Measurements from ENCODE around the gene RAB3IL1. TPM values are rescaled to one million over a fixed set of nuclear protein-coding genes. Genes with fewer than 3 reads are reported as not detected.

RAB3IL1 gene
- total and polyA plus RNA-seq, 9 donors = 17.3 to 38.6 (median 35.4) TPM

GRCh38 chr11:61880454-61880853 is 36.9 kb downstream of the RAB3IL1 start:
- no peaks in the 10 kb centered on the region for H3K27me3 ChIP-seq (ENCODE audit: control insufficient read depth, insufficient read depth, low read length)
- no peak overlapping the region for H3K4me3 ChIP-seq (ENCODE audit: low read length)
- H3K36me3 ChIP-seq (ENCODE audit: control insufficient read depth, insufficient read depth, low read length) = peaks cover 28% of the 10 kb centered on the region
- WGBS (ENCODE audit: insufficient coverage) = 71% methylated on average over 3 of the region's 6 CpGs
- DNase-seq = no peak
- H3K27ac ChIP-seq (ENCODE audit: low read length) = no peak overlapping the region
- H3K9me3 ChIP-seq (replicated peaks; ENCODE audit: control insufficient read depth, low read depth, low read length) = no peaks in the 10 kb centered on the region
- peaks cover 37% of the 10 kb centered on the region for H3K4me1 ChIP-seq (ENCODE audit: control insufficient read depth, insufficient read depth, low read length)

GRCh38 chr11:61880031-61880430 is 37.3 kb downstream of the RAB3IL1 start:
- Histone ChIP-seq H3K27me3 (ENCODE audit: control insufficient read depth, insufficient read depth, low read length) (no peaks in the 10 kb centered on the region), H3K9me3 (replicated peaks; ENCODE audit: control insufficient read depth, low read depth, low read length) (no peaks in the 10 kb centered on the region), H3K4me1 (ENCODE audit: control insufficient read depth, insufficient read depth, low read length) (peaks cover 35% of the 10 kb centered on the region), H3K4me3 (ENCODE audit: low read length) (no peak overlapping the region), H3K36me3 (ENCODE audit: control insufficient read depth, insufficient read depth, low read length) (peaks cover 29% of the 10 kb centered on the region), H3K27ac (ENCODE audit: low read length) (no peak overlapping the region)
- WGBS (ENCODE audit: insufficient coverage) = 73% methylated on average over 9 of the region's 11 CpGs
- no peak for DNase-seq

GRCh38 chr11:61879152-61879551 is 38.2 kb downstream of the RAB3IL1 start:
- Histone ChIP-seq H3K36me3 (ENCODE audit: control insufficient read depth, insufficient read depth, low read length) (peaks cover 29% of the 10 kb centered on the region), H3K4me1 (ENCODE audit: control insufficient read depth, insufficient read depth, low read length) (peaks cover 38% of the 10 kb centered on the region), H3K4me3 (ENCODE audit: low read length) (no peak overlapping the region), H3K27ac (ENCODE audit: low read length) (no peak overlapping the region), H3K27me3 (ENCODE audit: control insufficient read depth, insufficient read depth, low read length) (no peaks in the 10 kb centered on the region), H3K9me3 (replicated peaks; ENCODE audit: control insufficient read depth, low read depth, low read length) (no peaks in the 10 kb centered on the region)
- whole genome bisulfite sequencing (ENCODE audit: insufficient coverage) = 83% methylated on average over 3 of the region's 7 CpGs
- DNase-seq = no peak

GRCh38 chr11:61875698-61876097 is 41.7 kb downstream of the RAB3IL1 start:
- H3K4me1 ChIP-seq (ENCODE audit: control insufficient read depth, insufficient read depth, low read length) = peaks cover 48% of the 10 kb centered on the region
- H3K27ac ChIP-seq (ENCODE audit: low read length) = no peak overlapping the region
- peaks cover 29% of the 10 kb centered on the region for H3K36me3 ChIP-seq (ENCODE audit: control insufficient read depth, insufficient read depth, low read length)
- WGBS (ENCODE audit: insufficient coverage) = 91% methylated on average over 9 of the region's 14 CpGs
- no peaks in the 10 kb centered on the region for H3K27me3 ChIP-seq (ENCODE audit: control insufficient read depth, insufficient read depth, low read length)
- DNase-seq = no peak
- H3K4me3 ChIP-seq (ENCODE audit: low read length) = no peak overlapping the region
- H3K9me3 ChIP-seq (replicated peaks; ENCODE audit: control insufficient read depth, low read depth, low read length) = no peaks in the 10 kb centered on the region

DNA sequence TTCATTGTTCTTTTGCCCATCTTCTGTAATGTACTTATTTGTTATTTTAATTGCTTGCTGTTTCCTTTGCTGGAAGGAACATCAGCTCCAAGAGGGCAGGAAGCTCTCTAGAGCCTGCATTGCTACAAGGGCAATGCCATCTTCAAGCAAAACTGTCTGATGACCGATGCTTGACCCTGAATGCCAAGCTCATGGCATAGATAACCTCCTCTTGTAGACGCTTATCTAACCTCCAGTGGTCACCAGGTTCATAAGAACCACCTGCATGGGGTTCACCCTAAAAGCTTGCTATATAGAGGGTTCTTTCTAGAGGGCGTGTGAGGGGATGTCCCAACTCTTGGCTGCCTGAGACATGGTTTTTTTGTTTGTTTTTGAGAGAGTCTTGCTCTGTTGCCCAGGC is 42.5 kb downstream of the RAB3IL1 start:
- no CpG with 5 or more reads among the region's 3 CpGs for WGBS (ENCODE audit: insufficient coverage)
- H3K36me3 ChIP-seq (ENCODE audit: control insufficient read depth, insufficient read depth, low read length) = peaks cover 29% of the 10 kb centered on the region
- H3K9me3 ChIP-seq (replicated peaks; ENCODE audit: control insufficient read depth, low read depth, low read length) = no peaks in the 10 kb centered on the region
- peaks cover 49% of the 10 kb centered on the region for H3K4me1 ChIP-seq (ENCODE audit: control insufficient read depth, insufficient read depth, low read length)
- no peak overlapping the region for H3K27ac ChIP-seq (ENCODE audit: low read length)
- H3K4me3 ChIP-seq (ENCODE audit: low read length) = no peak overlapping the region
- no peaks in the 10 kb centered on the region for H3K27me3 ChIP-seq (ENCODE audit: control insufficient read depth, insufficient read depth, low read length)
- no peak for DNase-seq

GRCh38 chr11:61874377-61874809 is 43.0 kb downstream of the RAB3IL1 start:
- peaks cover 44% of the 10 kb centered on the region for H3K4me1 ChIP-seq (ENCODE audit: control insufficient read depth, insufficient read depth, low read length)
- DNase-seq = peak; percentile 60
- WGBS (ENCODE audit: insufficient coverage) = 73% methylated on average over 9 of the region's 12 CpGs
- peak overlapping the region; percentile 55 for H3K27ac ChIP-seq (ENCODE audit: low read length)
- no peak overlapping the region for H3K4me3 ChIP-seq (ENCODE audit: low read length)
- H3K9me3 ChIP-seq (replicated peaks; ENCODE audit: control insufficient read depth, low read depth, low read length) = no peaks in the 10 kb centered on the region
- no peaks in the 10 kb centered on the region for H3K27me3 ChIP-seq (ENCODE audit: control insufficient read depth, insufficient read depth, low read length)
- H3K36me3 ChIP-seq (ENCODE audit: control insufficient read depth, insufficient read depth, low read length) = peaks cover 29% of the 10 kb centered on the region

- Histone ChIP-seq H3K27ac (ENCODE audit: low read length) (peak overlapping the region; percentile 55), H3K9me3 (replicated peaks; ENCODE audit: control insufficient read depth, low read depth, low read length) (no peaks in the 10 kb centered on the region), H3K27me3 (ENCODE audit: control insufficient read depth, insufficient read depth, low read length) (no peaks in the 10 kb centered on the region), H3K4me1 (ENCODE audit: control insufficient read depth, insufficient read depth, low read length) (peaks cover 42% of the 10 kb centered on the region), H3K4me3 (ENCODE audit: low read length) (no peak overlapping the region), H3K36me3 (ENCODE audit: control insufficient read depth, insufficient read depth, low read length) (peaks cover 26% of the 10 kb centered on the region)
- WGBS (ENCODE audit: insufficient coverage) = 67% methylated on average over 7 of the region's 16 CpGs
- no peak for DNase-seq
Measured at GRCh38 chr11:61873588-61874376, 43.6 kb downstream of the RAB3IL1 start.

DNA sequence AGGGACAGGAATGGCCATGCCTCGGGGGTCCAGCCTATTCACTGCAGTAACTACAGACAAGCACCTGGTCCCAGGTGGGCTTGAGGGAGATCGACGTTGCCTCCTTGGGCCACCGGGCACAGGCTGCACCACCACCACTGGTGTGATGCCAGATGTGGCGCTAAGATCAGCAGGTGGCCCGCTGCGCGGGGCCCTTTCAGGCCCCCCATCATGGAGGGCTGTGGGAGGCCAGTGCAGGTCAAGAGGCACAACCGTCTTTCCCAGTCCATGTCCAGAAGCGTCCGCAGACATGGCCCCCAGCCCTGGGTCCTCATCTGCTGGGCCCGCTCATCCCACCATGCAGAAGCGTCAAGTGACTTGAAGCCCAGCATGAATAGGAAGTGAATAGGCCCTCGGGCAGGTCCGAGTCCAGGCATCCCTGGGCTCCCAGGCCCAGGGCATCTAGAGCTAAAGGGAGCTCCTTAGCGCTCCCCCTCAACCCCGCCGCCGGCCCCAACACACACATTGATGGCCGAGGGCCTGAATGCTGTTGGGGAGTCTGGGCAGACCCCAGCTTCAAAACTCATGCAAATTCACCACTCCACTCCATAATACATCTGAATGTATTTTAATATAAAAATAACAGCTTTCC is 44.3 kb downstream of the RAB3IL1 start:
- H3K27me3 ChIP-seq (ENCODE audit: control insufficient read depth, insufficient read depth, low read length) = no peaks in the 10 kb centered on the region
- peaks cover 42% of the 10 kb centered on the region for H3K4me1 ChIP-seq (ENCODE audit: control insufficient read depth, insufficient read depth, low read length)
- 82% methylated on average over 12 of the region's 20 CpGs for WGBS (ENCODE audit: insufficient coverage)
- no peak overlapping the region for H3K4me3 ChIP-seq (ENCODE audit: low read length)
- H3K9me3 ChIP-seq (replicated peaks; ENCODE audit: control insufficient read depth, low read depth, low read length) = no peaks in the 10 kb centered on the region
- DNase-seq = no peak
- peaks cover 19% of the 10 kb centered on the region for H3K36me3 ChIP-seq (ENCODE audit: control insufficient read depth, insufficient read depth, low read length)
- no peak overlapping the region for H3K27ac ChIP-seq (ENCODE audit: low read length)

DNA sequence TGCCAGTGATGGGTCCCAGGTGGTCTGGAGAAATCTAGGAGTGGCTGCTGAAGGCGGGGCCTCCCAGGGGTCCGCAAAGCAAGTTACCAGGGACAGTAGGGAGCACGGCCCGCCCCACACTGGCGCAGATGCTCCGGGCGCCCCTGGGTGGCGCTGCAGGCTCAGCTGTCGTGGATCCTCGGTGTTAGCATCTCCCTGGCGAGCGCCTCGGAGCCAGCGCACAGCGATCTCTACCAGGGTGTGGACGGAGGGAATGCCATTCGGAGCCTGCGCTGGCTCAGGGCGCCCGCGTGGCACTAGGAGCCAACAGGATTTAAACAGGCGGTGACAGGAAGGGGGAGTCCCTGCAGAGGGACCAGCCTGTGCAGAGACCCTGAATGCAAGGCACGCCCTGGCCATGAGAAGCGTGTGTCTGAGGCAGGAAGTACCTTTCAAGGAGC is 46.2 kb downstream of the RAB3IL1 start:
- DNase-seq = peak; percentile 83
- Histone ChIP-seq H3K27me3 (ENCODE audit: control insufficient read depth, insufficient read depth, low read length) (no peaks in the 10 kb centered on the region), H3K4me1 (ENCODE audit: control insufficient read depth, insufficient read depth, low read length) (peaks cover 42% of the 10 kb centered on the region), H3K27ac (ENCODE audit: low read length) (peak overlapping the region; percentile 43), H3K36me3 (ENCODE audit: control insufficient read depth, insufficient read depth, low read length) (peaks cover 9% of the 10 kb centered on the region), H3K9me3 (replicated peaks; ENCODE audit: control insufficient read depth, low read depth, low read length) (no peaks in the 10 kb centered on the region), H3K4me3 (ENCODE audit: low read length) (no peak overlapping the region)
- WGBS (ENCODE audit: insufficient coverage) = 1% methylated on average over 18 of the region's 24 CpGs

GRCh38 chr11:61870541-61871031 is 46.8 kb downstream of the RAB3IL1 start:
- Histone ChIP-seq H3K27me3 (ENCODE audit: control insufficient read depth, insufficient read depth, low read length) (no peaks in the 10 kb centered on the region), H3K9me3 (replicated peaks; ENCODE audit: control insufficient read depth, low read depth, low read length) (no peaks in the 10 kb centered on the region), H3K4me3 (ENCODE audit: low read length) (no peak overlapping the region), H3K4me1 (ENCODE audit: control insufficient read depth, insufficient read depth, low read length) (peaks cover 39% of the 10 kb centered on the region), H3K36me3 (ENCODE audit: control insufficient read depth, insufficient read depth, low read length) (peaks cover 8% of the 10 kb centered on the region), H3K27ac (ENCODE audit: low read length) (peak overlapping the region; percentile 43)
- peak; percentile 71 for DNase-seq
- WGBS (ENCODE audit: insufficient coverage) = 0% methylated on average over 2 of the region's 10 CpGs
